ENCODE data around the gene DDX51.
A peak's percentile ranks its signal among the peaks of the same experiment; 100 is the strongest.
"Not testable (repeated sequence)": the region's sequence is repeated elsewhere in the genome, so short reads cannot be mapped to it uniquely, and the experiment has no call there.

Gene DDX51

GRCh38 chr12:132110677-132111076 lies 33.4 kb downstream of the DDX51 start:
- H3K4me1 ChIP-seq (ENCODE audit: control insufficient read depth, low read depth, low read length), result peaks cover 3% of the 10 kb centered on the region
- no peak overlapping the region for H3K27ac ChIP-seq (ENCODE audit: low read length)
- no peaks in the 10 kb centered on the region for H3K27me3 ChIP-seq (ENCODE audit: control insufficient read depth, insufficient read depth, low read length)
- H3K9ac ChIP-seq (ENCODE audit: low read length), result no peak overlapping the region
- peaks cover 27% of the 10 kb centered on the region for H3K36me3 ChIP-seq (ENCODE audit: control insufficient read depth, low read depth, low read length)
- no peaks in the 10 kb centered on the region for H3K9me3 ChIP-seq (ENCODE audit: control insufficient read depth, low read depth, low read length)
- no peak overlapping the region for H3K4me3 ChIP-seq (ENCODE audit: low read length)

- Histone ChIP-seq H3K27ac (ENCODE audit: low read length) (no peak overlapping the region), H3K36me3 (ENCODE audit: control insufficient read depth, low read depth, low read length) (peaks cover 24% of the 10 kb centered on the region), H3K9ac (ENCODE audit: low read length) (no peak overlapping the region)
Measured at GRCh38 chr12:132109741-132110140, 34.4 kb downstream of the DDX51 start.

GRCh38 chr12:132108211-132108832 lies 35.8 kb downstream of the DDX51 start:
- peaks cover 5% of the 10 kb centered on the region for H3K4me1 ChIP-seq (ENCODE audit: control insufficient read depth, low read depth, low read length)
- peaks cover 11% of the 10 kb centered on the region for H3K36me3 ChIP-seq (ENCODE audit: control insufficient read depth, low read depth, low read length)
- no peaks in the 10 kb centered on the region for H3K9me3 ChIP-seq (ENCODE audit: control insufficient read depth, low read depth, low read length)
- H3K4me3 ChIP-seq (ENCODE audit: low read length), result no peak overlapping the region
- H3K27ac ChIP-seq (ENCODE audit: low read length), result no peak overlapping the region
- no peak overlapping the region for H3K9ac ChIP-seq (ENCODE audit: low read length)
- no peaks in the 10 kb centered on the region for H3K27me3 ChIP-seq (ENCODE audit: control insufficient read depth, insufficient read depth, low read length)

More at GRCh38 chr12:132109741-132110140, 34.4 kb downstream of the DDX51 start:
- Histone ChIP-seq H3K27me3 (ENCODE audit: control insufficient read depth, insufficient read depth, low read length) (no peaks in the 10 kb centered on the region), H3K4me1 (ENCODE audit: control insufficient read depth, low read depth, low read length) (peaks cover 3% of the 10 kb centered on the region), H3K9me3 (ENCODE audit: control insufficient read depth, low read depth, low read length) (no peaks in the 10 kb centered on the region), H3K4me3 (ENCODE audit: low read length) (no peak overlapping the region)

- peaks cover 11% of the 10 kb centered on the region for H3K36me3 ChIP-seq (ENCODE audit: control insufficient read depth, low read depth, low read length)
- peaks cover 7% of the 10 kb centered on the region for H3K4me1 ChIP-seq (ENCODE audit: control insufficient read depth, low read depth, low read length)
- H3K4me3 ChIP-seq (ENCODE audit: low read length), result no peak overlapping the region
- H3K9me3 ChIP-seq (ENCODE audit: control insufficient read depth, low read depth, low read length), result no peaks in the 10 kb centered on the region
- H3K27me3 ChIP-seq (ENCODE audit: control insufficient read depth, insufficient read depth, low read length), result no peaks in the 10 kb centered on the region
- no peak overlapping the region for H3K27ac ChIP-seq (ENCODE audit: low read length)
- H3K9ac ChIP-seq (ENCODE audit: low read length), result no peak overlapping the region
Measured at GRCh38 chr12:132106921-132107320, 37.2 kb downstream of the DDX51 start.

GRCh38 chr12:132105467-132105866 lies 38.7 kb downstream of the DDX51 start:
- no peak overlapping the region for H3K27ac ChIP-seq (ENCODE audit: low read length)
- H3K36me3 ChIP-seq (ENCODE audit: control insufficient read depth, low read depth, low read length), result peaks cover 11% of the 10 kb centered on the region
- no peak overlapping the region for H3K9ac ChIP-seq (ENCODE audit: low read length)
- H3K4me3 ChIP-seq (ENCODE audit: low read length), result no peak overlapping the region
- peaks cover 7% of the 10 kb centered on the region for H3K4me1 ChIP-seq (ENCODE audit: control insufficient read depth, low read depth, low read length)
- no peaks in the 10 kb centered on the region for H3K9me3 ChIP-seq (ENCODE audit: control insufficient read depth, low read depth, low read length)
- no peaks in the 10 kb centered on the region for H3K27me3 ChIP-seq (ENCODE audit: control insufficient read depth, insufficient read depth, low read length)

GRCh38 chr12:132103542-132104308 lies 40.4 kb downstream of the DDX51 start:
- H3K4me1 ChIP-seq (ENCODE audit: control insufficient read depth, low read depth, low read length), result peaks cover 7% of the 10 kb centered on the region

GRCh38 chr12:132103072-132103471 lies 41.0 kb downstream of the DDX51 start:
- H3K9me3 ChIP-seq (ENCODE audit: control insufficient read depth, low read depth, low read length); H3K36me3 ChIP-seq (ENCODE audit: control insufficient read depth, low read depth, low read length); H3K4me1 ChIP-seq (ENCODE audit: control insufficient read depth, low read depth, low read length); H3K27ac ChIP-seq (ENCODE audit: low read length); H3K9ac ChIP-seq (ENCODE audit: low read length); H3K27me3 ChIP-seq (ENCODE audit: control insufficient read depth, insufficient read depth, low read length): not testable (repeated sequence)
- peak overlapping the region; percentile 39 for H3K4me3 ChIP-seq (ENCODE audit: low read length)

More at GRCh38 chr12:132103542-132104308, 40.4 kb downstream of the DDX51 start:
- Histone ChIP-seq H3K4me3 (ENCODE audit: low read length) (peak overlapping the region; percentile 39), H3K9me3 (ENCODE audit: control insufficient read depth, low read depth, low read length) (no peaks in the 10 kb centered on the region), H3K27me3 (ENCODE audit: control insufficient read depth, insufficient read depth, low read length) (no peaks in the 10 kb centered on the region), H3K9ac (ENCODE audit: low read length) (no peak overlapping the region), H3K27ac (ENCODE audit: low read length) (no peak overlapping the region), H3K36me3 (ENCODE audit: control insufficient read depth, low read depth, low read length) (peaks cover 5% of the 10 kb centered on the region)

- Histone ChIP-seq H3K9ac (ENCODE audit: low read length) (no peak overlapping the region), H3K27me3 (ENCODE audit: control insufficient read depth, insufficient read depth, low read length) (no peaks in the 10 kb centered on the region), H3K4me1 (ENCODE audit: control insufficient read depth, low read depth, low read length) (peaks cover 4% of the 10 kb centered on the region), H3K27ac (ENCODE audit: low read length) (no peak overlapping the region), H3K4me3 (ENCODE audit: low read length) (no peak overlapping the region), H3K36me3 (ENCODE audit: control insufficient read depth, low read depth, low read length) (peaks cover 7% of the 10 kb centered on the region), H3K9me3 (ENCODE audit: control insufficient read depth, low read depth, low read length) (no peaks in the 10 kb centered on the region)
Measured at GRCh38 chr12:132102297-132102696, 41.8 kb downstream of the DDX51 start.

- no peak overlapping the region for H3K27ac ChIP-seq (ENCODE audit: low read length)
- H3K4me3 ChIP-seq (ENCODE audit: low read length), result no peak overlapping the region
Measured at GRCh38 chr12:132100306-132101065, 43.6 kb downstream of the DDX51 start.

GRCh38 chr12:132099739-132100138 lies 44.4 kb downstream of the DDX51 start:
- peaks cover 4% of the 10 kb centered on the region for H3K36me3 ChIP-seq (ENCODE audit: control insufficient read depth, low read depth, low read length)
- peaks cover 4% of the 10 kb centered on the region for H3K4me1 ChIP-seq (ENCODE audit: control insufficient read depth, low read depth, low read length)
- H3K27ac ChIP-seq (ENCODE audit: low read length), result no peak overlapping the region
- no peaks in the 10 kb centered on the region for H3K27me3 ChIP-seq (ENCODE audit: control insufficient read depth, insufficient read depth, low read length)
- no peak overlapping the region for H3K4me3 ChIP-seq (ENCODE audit: low read length)
- H3K9ac ChIP-seq (ENCODE audit: low read length), result no peak overlapping the region
- H3K9me3 ChIP-seq (ENCODE audit: control insufficient read depth, low read depth, low read length), result no peaks in the 10 kb centered on the region

More at GRCh38 chr12:132100306-132101065, 43.6 kb downstream of the DDX51 start:
- H3K27me3 ChIP-seq (ENCODE audit: control insufficient read depth, insufficient read depth, low read length), result no peaks in the 10 kb centered on the region
- no peaks in the 10 kb centered on the region for H3K9me3 ChIP-seq (ENCODE audit: control insufficient read depth, low read depth, low read length)
- H3K9ac ChIP-seq (ENCODE audit: low read length), result no peak overlapping the region
- H3K36me3 ChIP-seq (ENCODE audit: control insufficient read depth, low read depth, low read length), result peaks cover 9% of the 10 kb centered on the region
- peaks cover 4% of the 10 kb centered on the region for H3K4me1 ChIP-seq (ENCODE audit: control insufficient read depth, low read depth, low read length)

GRCh38 chr12:132095520-132096409 lies 48.4 kb downstream of the DDX51 start:
- Histone ChIP-seq H3K36me3 (ENCODE audit: control insufficient read depth, low read depth, low read length) (peaks cover 4% of the 10 kb centered on the region), H3K4me3 (ENCODE audit: low read length) (no peak overlapping the region), H3K4me1 (ENCODE audit: control insufficient read depth, low read depth, low read length) (no peaks in the 10 kb centered on the region), H3K27me3 (ENCODE audit: control insufficient read depth, insufficient read depth, low read length) (no peaks in the 10 kb centered on the region), H3K27ac (ENCODE audit: low read length) (no peak overlapping the region), H3K9ac (ENCODE audit: low read length) (no peak overlapping the region), H3K9me3 (ENCODE audit: control insufficient read depth, low read depth, low read length) (no peaks in the 10 kb centered on the region)

Data from iPS-18a (cell line).